Fibroblast of lung (primary cell): ENCODE data around the gene IFIT1B. TPM values are rescaled to one million over a fixed set of nuclear protein-coding genes. Genes with fewer than 3 reads are reported as not detected.
A peak's percentile ranks its signal among the peaks of the same experiment; 100 is the strongest.

ENCODE experiments used
- DNase-seq, 2 donors: peaks; one replicate each; pipeline versions ENCODE4 v3.0.0 to v3.0.0-alpha.2; 2010; ENCODE audit warnings: low read depth in 2 of 2
- H2AFZ ChIP-seq: 2 replicates; pipeline ENCODE4 v1.5.1; 2012; ENCODE audit warnings: low read length, control low read depth, inconsistent platforms
- H3K27ac ChIP-seq: 2 replicates; pipeline ENCODE4 v1.5.1; 2011; ENCODE audit warnings: low read length, control low read depth; ENCODE audit not compliant: insufficient read depth
- H3K27me3 ChIP-seq: 2 replicates; pipeline ENCODE4 v1.5.1; 2011; ENCODE audit warnings: mild to moderate bottlenecking, low read length; ENCODE audit not compliant: control insufficient read depth, insufficient read depth
- H3K36me3 ChIP-seq: 2 replicates; pipeline ENCODE4 v1.5.1; 2011; ENCODE audit warnings: low read length; ENCODE audit not compliant: control insufficient read depth, insufficient read depth
- H3K4me1 ChIP-seq: 2 replicates; pipeline ENCODE4 v1.5.1; 2011; ENCODE audit warnings: low read length; ENCODE audit not compliant: control insufficient read depth, insufficient read depth; ENCODE audit errors: extremely low read depth
- H3K4me2 ChIP-seq: 2 replicates; pipeline ENCODE4 v1.5.1; 2011; ENCODE audit warnings: low read length, control low read depth; ENCODE audit not compliant: insufficient read depth; ENCODE audit errors: extremely low read depth
- H3K4me3 ChIP-seq, 4 experiments: fragments of 200-600 bp in 1 of 4; sonication (generic) in 1 of 4; replicated peaks in 1 of 4; 2 replicates each; pipeline ENCODE4 v1.5.1; 2011 to 2016; ENCODE audit warnings: low read length in 4 of 4, low read depth in 3 of 4, mild to moderate bottlenecking in 3 of 4, control low read depth in 2 of 4, inconsistent platforms in 1 of 4, mixed read lengths in 1 of 4; ENCODE audit not compliant: insufficient read depth in 1 of 4; ENCODE audit errors: control extremely low read depth in 1 of 4
- H3K79me2 ChIP-seq: 2 replicates; pipeline ENCODE4 v1.5.1; 2012; ENCODE audit warnings: mild to moderate bottlenecking, low read length, inconsistent platforms; ENCODE audit not compliant: control insufficient read depth, insufficient read depth
- H3K9ac ChIP-seq: 2 replicates; pipeline ENCODE4 v1.5.1; 2011; ENCODE audit warnings: mild to moderate bottlenecking, low read length, control low read depth; ENCODE audit not compliant: insufficient read depth
- H3K9me3 ChIP-seq: 2 replicates; pipeline ENCODE4 v1.5.1; 2012; ENCODE audit warnings: low read depth, low read length; ENCODE audit not compliant: control insufficient read depth, insufficient read depth
- H4K20me1 ChIP-seq: 2 replicates; pipeline ENCODE4 v1.5.1; 2011; ENCODE audit warnings: low read length; ENCODE audit not compliant: control insufficient read depth, insufficient read depth; ENCODE audit errors: extremely low read depth
- CTCF ChIP-seq, 2 donors: IDR thresholded peaks in 1 of 2; conservative IDR thresholded peaks in 1 of 2; 1 replicate in 1 of 2; 2 replicates in 1 of 2; pipeline ENCODE4 v1.5.1; 2011 to 2012; ENCODE audit warnings: low read length in 2 of 2, control low read depth in 1 of 2, inconsistent platforms in 1 of 2, low read depth in 1 of 2, mild to moderate bottlenecking in 1 of 2
- EZH2 ChIP-seq: IDR thresholded peaks from 2 replicates; pipeline ENCODE4 v1.5.1; 2012; ENCODE audit warnings: low read length, control low read depth, mild to moderate bottlenecking; ENCODE audit errors: missing control alignments
- polyA plus RNA-seq, 2 donors: library from polyadenylated mRNA; depleted of rRNA in 1 of 2; stranded (reverse) in 1 of 2; unstranded in 1 of 2; fragments of >200 nt; gene quantifications; 2 replicates each; pipeline ENCODE4 v1.2.1, GENCODE V29; 2011 to 2012; ENCODE audit warnings: missing spikeins in 1 of 2
- total RNA-seq: library from RNA; depleted of rRNA; stranded (reverse); fragments of >200 nt; gene quantifications from 2 replicates; pipeline ENCODE4 v1.2.1, GENCODE V29; 2014

Gene IFIT1B
- total and polyA plus RNA-seq, 2 donors (not counting 1 experiment from before 2014, with no cell fraction given): under 0.01 TPM; not detected in 1

- peak; percentile 75 to 80 for DNase-seq
- Histone ChIP-seq H3K27ac (no peak overlapping the region), H3K4me3 (no peak overlapping the region), H2AFZ (peak overlapping the region; percentile 3), H3K27me3 (no peaks in the 10 kb centered on the region), H3K4me1 (no peaks in the 10 kb centered on the region), H3K79me2 (no peaks in the 10 kb centered on the region), H4K20me1 (no peaks in the 10 kb centered on the region), H3K4me2 (no peak overlapping the region), H3K9ac (no peak overlapping the region), H3K9me3 (no peaks in the 10 kb centered on the region), H3K36me3 (no peaks in the 10 kb centered on the region)
- no peak for TF ChIP-seq EZH2
- TF ChIP-seq CTCF (conservative IDR thresholded peaks at IDR 0.05 in 1 of 2, IDR thresholded peaks at IDR 0.05 in 1 of 2; ENCODE audit: low read depth in 1 of 2, low read length in 2 of 2): peak; percentile 58 to 69
Observed at GRCh38 chr10:89369156-89370105, 8.4 kb upstream of the IFIT1B start.

GRCh38 chr10:89371079-89371478 is 6.8 kb upstream of the IFIT1B start:
- Histone ChIP-seq H3K4me2 (no peak overlapping the region), H3K79me2 (no peaks in the 10 kb centered on the region), H3K27me3 (no peaks in the 10 kb centered on the region), H3K9ac (no peak overlapping the region), H3K36me3 (no peaks in the 10 kb centered on the region), H3K27ac (no peak overlapping the region), H4K20me1 (no peaks in the 10 kb centered on the region), H3K4me3 (no peak overlapping the region), H2AFZ (no peak overlapping the region), H3K4me1 (peaks cover 4% of the 10 kb centered on the region), H3K9me3 (no peaks in the 10 kb centered on the region)
- no peak for TF ChIP-seq CTCF (conservative IDR thresholded peaks at IDR 0.05 in 1 of 2, IDR thresholded peaks at IDR 0.05 in 1 of 2; ENCODE audit: low read depth in 1 of 2, low read length in 2 of 2)
- no peak for TF ChIP-seq EZH2
- DNase-seq: no peak

GRCh38 chr10:89371987-89372386 is 5.9 kb upstream of the IFIT1B start:
- no peak overlapping the region for H3K27ac ChIP-seq
- H3K36me3 ChIP-seq: no peaks in the 10 kb centered on the region
- no peaks in the 10 kb centered on the region for H3K79me2 ChIP-seq
- TF ChIP-seq CTCF (conservative IDR thresholded peaks at IDR 0.05 in 1 of 2, IDR thresholded peaks at IDR 0.05 in 1 of 2; ENCODE audit: low read depth in 1 of 2, low read length in 2 of 2): no peak
- no peaks in the 10 kb centered on the region for H3K9me3 ChIP-seq
- H3K9ac ChIP-seq: no peak overlapping the region
- no peaks in the 10 kb centered on the region for H3K27me3 ChIP-seq
- H2AFZ ChIP-seq: no peak overlapping the region
- H4K20me1 ChIP-seq: no peaks in the 10 kb centered on the region
- H3K4me2 ChIP-seq: no peak overlapping the region
- H3K4me3 ChIP-seq: no peak overlapping the region
- no peak for DNase-seq
- H3K4me1 ChIP-seq: peaks cover 4% of the 10 kb centered on the region
